Measurements from ENCODE around the gene TEF. TPM values are rescaled to one million over a fixed set of nuclear protein-coding genes. Genes with fewer than 3 reads are reported as not detected.

TEF gene
- total and polyA plus RNA-seq, 5 donors from 2014 or later = 4.6 to 9.4 (median 5.4) TPM

- Mint-ChIP-seq H3K27ac (peak overlapping the region; percentile 95 to 98 (median 95)), H3K36me3 (no peaks in the 10 kb centered on the region), H3K9me3 (peaks cover 0 to 2% (median 0%) of the 10 kb centered on the region in 7 donors), H3K27me3 (peaks cover 10% of the 10 kb centered on the region), H3K4me3 (peak overlapping the region; percentile 90 to 98 (median 96)), H3K4me1 (peaks cover 8 to 38% (median 17%) of the 10 kb centered on the region in 4 donors)
- H3K36me3 ChIP-seq (ENCODE audit: control insufficient read depth, insufficient read depth, low read length) = no peaks in the 10 kb centered on the region
- no peaks in the 10 kb centered on the region for H3K9me3 ChIP-seq (ENCODE audit: control insufficient read depth in 2 of 2, low read length in 2 of 2)
- peaks cover 28% of the 10 kb centered on the region for H3K4me1 ChIP-seq (ENCODE audit: control insufficient read depth, insufficient read depth, low read length, poor library complexity, severe bottlenecking)
- peak overlapping the region; percentile 92 for H3K4me3 ChIP-seq (ENCODE audit: low read depth, low read length)
- no peaks in the 10 kb centered on the region for H3K27me3 ChIP-seq (ENCODE audit: control insufficient read depth, insufficient read depth, low read length)
- peak overlapping the region; percentile 95 for H3K27ac ChIP-seq (ENCODE audit: insufficient read depth, low read length, poor library complexity, severe bottlenecking)
- ATAC-seq (ENCODE audit: low read depth in 2 of 2) (peak; percentile 50 to 57), DNase-seq (peak; percentile 72 to 89 (median 79))
Measured at GRCh38 chr22:41444360-41445128, 62.8 kb downstream of the TEF start.

GRCh38 chr22:41445129-41446056, 63.7 kb downstream of the TEF start:
- Mint-ChIP-seq H3K27me3 (peaks cover 10% of the 10 kb centered on the region), H3K36me3 (no peaks in the 10 kb centered on the region), H3K4me3 (peak overlapping the region; percentile 90 to 98 (median 96)), H3K27ac (peak overlapping the region; percentile 95 to 98 (median 95)), H3K4me1 (peaks cover 8 to 34% (median 17%) of the 10 kb centered on the region in 4 donors), H3K9me3 (peaks cover 0 to 2% (median 0%) of the 10 kb centered on the region in 7 donors)
- Histone ChIP-seq H3K27ac (ENCODE audit: insufficient read depth, low read length, poor library complexity, severe bottlenecking) (peak overlapping the region; percentile 95), H3K4me3 (ENCODE audit: low read depth, low read length) (peak overlapping the region; percentile 92), H3K4me1 (ENCODE audit: control insufficient read depth, insufficient read depth, low read length, poor library complexity, severe bottlenecking) (peaks cover 28% of the 10 kb centered on the region), H3K36me3 (ENCODE audit: control insufficient read depth, insufficient read depth, low read length) (no peaks in the 10 kb centered on the region), H3K27me3 (ENCODE audit: control insufficient read depth, insufficient read depth, low read length) (no peaks in the 10 kb centered on the region), H3K9me3 (ENCODE audit: control insufficient read depth in 2 of 2, low read length in 2 of 2) (no peaks in the 10 kb centered on the region)
- DNase-seq = peak in 2 of 3 donors; percentile 54 to 56
- ATAC-seq (ENCODE audit: low read depth in 2 of 2) = no peak

GRCh38 chr22:41446057-41446501, 64.3 kb downstream of the TEF start:
- Histone ChIP-seq H3K9me3 (ENCODE audit: control insufficient read depth in 2 of 2, low read length in 2 of 2) (no peaks in the 10 kb centered on the region), H3K4me1 (ENCODE audit: control insufficient read depth, insufficient read depth, low read length, poor library complexity, severe bottlenecking) (peaks cover 28% of the 10 kb centered on the region), H3K27me3 (ENCODE audit: control insufficient read depth, insufficient read depth, low read length) (no peaks in the 10 kb centered on the region), H3K27ac (ENCODE audit: insufficient read depth, low read length, poor library complexity, severe bottlenecking) (peak overlapping the region; percentile 95), H3K36me3 (ENCODE audit: control insufficient read depth, insufficient read depth, low read length) (no peaks in the 10 kb centered on the region), H3K4me3 (ENCODE audit: low read depth, low read length) (peak overlapping the region; percentile 92)
- ATAC-seq (ENCODE audit: low read depth in 2 of 2) = no peak
- Mint-ChIP-seq H3K4me1 (peaks cover 8 to 34% (median 17%) of the 10 kb centered on the region in 4 donors), H3K36me3 (no peaks in the 10 kb centered on the region), H3K4me3 (peak overlapping the region; percentile 90 to 98 (median 96)), H3K27me3 (peaks cover 10% of the 10 kb centered on the region), H3K27ac (peak overlapping the region; percentile 95 to 98 (median 97)), H3K9me3 (peaks cover 0 to 2% (median 0%) of the 10 kb centered on the region in 7 donors)
- DNase-seq = no peak

GRCh38 chr22:41446639-41447434, 65.1 kb downstream of the TEF start, which contains the start of gene TOB2:
TSS of gene TOB2 (minus strand) at chr22:41446801. CDS start at chr22:41437345, 9,456 bp downstream.
- H3K27me3 ChIP-seq (ENCODE audit: control insufficient read depth, insufficient read depth, low read length) = no peaks in the 10 kb centered on the region
- no peaks in the 10 kb centered on the region for H3K36me3 ChIP-seq (ENCODE audit: control insufficient read depth, insufficient read depth, low read length)
- peak within 1 kb of the TSS; percentile 90 to 98 (median 96) for H3K4me3 Mint-ChIP-seq
- H3K27me3 Mint-ChIP-seq = peaks cover 10% of the 10 kb centered on the region
- no peaks in the 10 kb centered on the region for H3K36me3 Mint-ChIP-seq
- H3K4me1 ChIP-seq (ENCODE audit: control insufficient read depth, insufficient read depth, low read length, poor library complexity, severe bottlenecking) = peaks cover 28% of the 10 kb centered on the region
- no peaks in the 10 kb centered on the region for H3K9me3 ChIP-seq (ENCODE audit: control insufficient read depth in 2 of 2, low read length in 2 of 2)
- H3K9me3 Mint-ChIP-seq = peaks cover 0 to 2% (median 0%) of the 10 kb centered on the region in 7 donors
- DNase-seq = peak; percentile 88 to 97 (median 93)
- H3K27ac Mint-ChIP-seq = peak within 1 kb of the TSS; percentile 95 to 98 (median 97)
- peaks cover 8 to 32% (median 17%) of the 10 kb centered on the region in 4 donors for H3K4me1 Mint-ChIP-seq
- peak; percentile 57 to 67 for ATAC-seq (ENCODE audit: low read depth in 2 of 2)
- peak within 1 kb of the TSS; percentile 92 for H3K4me3 ChIP-seq (ENCODE audit: low read depth, low read length)
- H3K27ac ChIP-seq (ENCODE audit: insufficient read depth, low read length, poor library complexity, severe bottlenecking) = peak within 1 kb of the TSS; percentile 95

GRCh38 chr22:41447435-41448188, 65.9 kb downstream of the TEF start:
- Mint-ChIP-seq H3K27ac (peak overlapping the region; percentile 95 to 99 (median 97)), H3K4me1 (peaks cover 2 to 28% (median 16%) of the 10 kb centered on the region in 4 donors), H3K36me3 (no peaks in the 10 kb centered on the region), H3K27me3 (peaks cover 10% of the 10 kb centered on the region), H3K4me3 (peak overlapping the region; percentile 90 to 98 (median 96)), H3K9me3 (peaks cover 0 to 2% (median 0%) of the 10 kb centered on the region in 7 donors)
- H3K4me3 ChIP-seq (ENCODE audit: low read depth, low read length) = peak overlapping the region; percentile 92
- H3K4me1 ChIP-seq (ENCODE audit: control insufficient read depth, insufficient read depth, low read length, poor library complexity, severe bottlenecking) = peaks cover 28% of the 10 kb centered on the region
- no peaks in the 10 kb centered on the region for H3K36me3 ChIP-seq (ENCODE audit: control insufficient read depth, insufficient read depth, low read length)
- peak overlapping the region; percentile 95 for H3K27ac ChIP-seq (ENCODE audit: insufficient read depth, low read length, poor library complexity, severe bottlenecking)
- H3K27me3 ChIP-seq (ENCODE audit: control insufficient read depth, insufficient read depth, low read length) = no peaks in the 10 kb centered on the region
- peak; percentile 53 to 70 (median 57) for DNase-seq
- H3K9me3 ChIP-seq (ENCODE audit: control insufficient read depth in 2 of 2, low read length in 2 of 2) = no peaks in the 10 kb centered on the region
- ATAC-seq (ENCODE audit: low read depth in 2 of 2) = no peak

GRCh38 chr22:41448189-41448808, 66.6 kb downstream of the TEF start:
- Mint-ChIP-seq H3K27ac (peak overlapping the region; percentile 82 to 99 (median 95)), H3K27me3 (peaks cover 10% of the 10 kb centered on the region), H3K9me3 (peaks cover 0 to 2% (median 0%) of the 10 kb centered on the region in 7 donors), H3K4me1 (peaks cover 0 to 21% (median 11%) of the 10 kb centered on the region in 4 donors), H3K4me3 (peak overlapping the region; percentile 90 to 97 (median 96)), H3K36me3 (peaks cover 3% of the 10 kb centered on the region)
- DNase-seq (peak; percentile 87 to 98 (median 93)), ATAC-seq (ENCODE audit: low read depth in 2 of 2) (peak; percentile 78 to 79)
- Histone ChIP-seq H3K27ac (ENCODE audit: insufficient read depth, low read length, poor library complexity, severe bottlenecking) (peak overlapping the region; percentile 95), H3K9me3 (ENCODE audit: control insufficient read depth in 2 of 2, low read length in 2 of 2) (no peaks in the 10 kb centered on the region), H3K36me3 (ENCODE audit: control insufficient read depth, insufficient read depth, low read length) (no peaks in the 10 kb centered on the region), H3K27me3 (ENCODE audit: control insufficient read depth, insufficient read depth, low read length) (no peaks in the 10 kb centered on the region), H3K4me1 (ENCODE audit: control insufficient read depth, insufficient read depth, low read length, poor library complexity, severe bottlenecking) (peaks cover 28% of the 10 kb centered on the region), H3K4me3 (ENCODE audit: low read depth, low read length) (peak overlapping the region; percentile 79)

All from CD4-positive, CD25-positive, alpha-beta regulatory T cell (primary cell).